Subcutaneous adipose tissue (tissue), 4 donors: ENCODE measurements around the gene BCL7A. TPM values are rescaled to one million over a fixed set of nuclear protein-coding genes. Genes with fewer than 3 reads are reported as not detected.

Source experiments
- total RNA-seq, 4 donors: library from RNA; depleted of rRNA; stranded (reverse); fragments of >200 nt; gene quantifications; one replicate each; pipeline ENCODE4 v1.1.0, GENCODE V29; 2016
- TF ChIP-seq, protein P1 (sequence below): fragments of 450-650 bp; IDR thresholded peaks from one replicate; pipeline ENCODE4 v1.5.1; 2016; ENCODE audit warnings: low read depth, mild to moderate bottlenecking, control low read depth, antibody characterized with exemption, moderate library complexity

The BCL7A gene
- total RNA-seq, 4 donors from 2014 or later: 2.1 to 7.3 (median 3.7) TPM

DNA sequence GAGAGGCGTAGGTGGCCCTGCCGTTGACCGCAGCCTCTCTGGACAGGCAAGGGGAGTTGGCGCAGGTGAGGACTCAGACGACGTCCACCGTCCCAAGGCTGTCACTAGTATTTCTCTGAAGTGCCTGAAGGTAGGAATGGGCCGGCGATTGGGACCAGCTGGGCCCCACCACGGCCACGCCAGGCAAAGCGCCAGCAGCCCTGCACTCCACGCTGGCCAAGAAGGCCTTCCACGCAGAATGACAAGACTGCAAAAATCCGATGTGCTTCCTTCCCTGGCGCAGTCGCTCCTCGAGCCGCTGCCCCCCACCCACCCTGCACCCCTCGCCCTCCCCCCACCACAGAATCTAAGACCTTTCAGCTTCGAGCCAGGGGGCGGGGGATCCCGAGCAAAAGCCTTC, 39.6 kb downstream of the BCL7A start:
- TF ChIP-seq, protein P1, sequence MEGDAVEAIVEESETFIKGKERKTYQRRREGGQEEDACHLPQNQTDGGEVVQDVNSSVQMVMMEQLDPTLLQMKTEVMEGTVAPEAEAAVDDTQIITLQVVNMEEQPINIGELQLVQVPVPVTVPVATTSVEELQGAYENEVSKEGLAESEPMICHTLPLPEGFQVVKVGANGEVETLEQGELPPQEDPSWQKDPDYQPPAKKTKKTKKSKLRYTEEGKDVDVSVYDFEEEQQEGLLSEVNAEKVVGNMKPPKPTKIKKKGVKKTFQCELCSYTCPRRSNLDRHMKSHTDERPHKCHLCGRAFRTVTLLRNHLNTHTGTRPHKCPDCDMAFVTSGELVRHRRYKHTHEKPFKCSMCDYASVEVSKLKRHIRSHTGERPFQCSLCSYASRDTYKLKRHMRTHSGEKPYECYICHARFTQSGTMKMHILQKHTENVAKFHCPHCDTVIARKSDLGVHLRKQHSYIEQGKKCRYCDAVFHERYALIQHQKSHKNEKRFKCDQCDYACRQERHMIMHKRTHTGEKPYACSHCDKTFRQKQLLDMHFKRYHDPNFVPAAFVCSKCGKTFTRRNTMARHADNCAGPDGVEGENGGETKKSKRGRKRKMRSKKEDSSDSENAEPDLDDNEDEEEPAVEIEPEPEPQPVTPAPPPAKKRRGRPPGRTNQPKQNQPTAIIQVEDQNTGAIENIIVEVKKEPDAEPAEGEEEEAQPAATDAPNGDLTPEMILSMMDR: no peak

DNA sequence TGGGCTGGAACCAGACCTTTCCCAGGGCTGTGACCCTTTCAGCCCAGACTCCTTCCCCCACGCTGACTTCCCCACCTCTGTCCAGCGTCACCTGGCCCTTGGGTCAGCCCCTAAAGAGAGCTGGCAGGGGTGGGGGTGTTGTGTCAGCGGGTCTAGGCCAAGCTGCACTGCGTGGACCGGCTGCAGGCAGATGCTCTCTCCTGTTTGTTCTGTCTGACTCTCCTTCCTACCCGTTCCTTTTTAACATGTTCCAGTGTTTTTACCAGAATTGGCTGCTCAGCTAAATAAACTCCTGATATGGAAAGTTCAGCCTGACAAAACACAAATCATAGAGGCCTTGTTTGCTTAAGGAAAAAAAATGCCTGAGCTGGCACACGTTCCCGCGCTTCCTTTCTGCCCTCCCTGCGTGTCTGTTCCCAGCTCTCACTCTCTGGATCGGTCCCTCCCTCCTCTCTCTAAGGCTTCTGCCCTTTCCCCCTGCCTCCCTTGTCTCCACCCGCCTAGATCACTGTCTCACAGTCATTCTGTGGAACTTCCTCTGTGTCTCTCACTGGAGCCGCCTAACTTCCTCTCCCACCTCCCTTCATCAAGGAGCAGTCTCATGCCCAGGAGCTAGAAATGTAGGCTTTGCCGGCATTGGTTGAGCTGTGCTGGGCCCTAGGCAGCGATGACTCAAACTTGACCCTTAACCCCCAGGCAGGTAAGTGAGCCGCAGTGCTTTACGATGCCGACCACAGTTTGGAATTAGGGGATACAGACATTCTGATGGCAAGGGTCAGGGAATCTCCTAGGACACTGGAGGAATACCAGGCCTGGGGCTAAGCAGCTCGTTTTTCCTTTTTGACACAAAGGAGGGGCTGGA, 41.4 kb downstream of the BCL7A start:
- TF ChIP-seq, protein P1: no peak

DNA sequence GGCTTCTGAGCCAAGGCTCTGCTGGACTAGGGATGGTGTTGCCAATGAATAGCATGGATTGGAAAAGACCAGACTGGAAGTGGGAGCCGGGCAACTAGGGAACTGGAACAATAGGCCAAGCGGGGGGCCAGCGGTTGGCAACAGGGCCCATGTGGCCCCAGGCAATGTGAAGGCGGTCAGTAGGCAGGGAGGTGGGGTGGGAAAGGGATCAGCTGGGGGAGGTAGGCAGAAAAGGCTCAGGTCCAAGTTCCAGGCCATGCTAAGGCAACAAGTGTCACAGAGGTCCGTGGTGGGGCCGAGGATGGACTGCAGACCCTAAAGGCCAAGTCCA, 42.0 kb downstream of the BCL7A start:
- TF ChIP-seq, protein P1: no peak

DNA sequence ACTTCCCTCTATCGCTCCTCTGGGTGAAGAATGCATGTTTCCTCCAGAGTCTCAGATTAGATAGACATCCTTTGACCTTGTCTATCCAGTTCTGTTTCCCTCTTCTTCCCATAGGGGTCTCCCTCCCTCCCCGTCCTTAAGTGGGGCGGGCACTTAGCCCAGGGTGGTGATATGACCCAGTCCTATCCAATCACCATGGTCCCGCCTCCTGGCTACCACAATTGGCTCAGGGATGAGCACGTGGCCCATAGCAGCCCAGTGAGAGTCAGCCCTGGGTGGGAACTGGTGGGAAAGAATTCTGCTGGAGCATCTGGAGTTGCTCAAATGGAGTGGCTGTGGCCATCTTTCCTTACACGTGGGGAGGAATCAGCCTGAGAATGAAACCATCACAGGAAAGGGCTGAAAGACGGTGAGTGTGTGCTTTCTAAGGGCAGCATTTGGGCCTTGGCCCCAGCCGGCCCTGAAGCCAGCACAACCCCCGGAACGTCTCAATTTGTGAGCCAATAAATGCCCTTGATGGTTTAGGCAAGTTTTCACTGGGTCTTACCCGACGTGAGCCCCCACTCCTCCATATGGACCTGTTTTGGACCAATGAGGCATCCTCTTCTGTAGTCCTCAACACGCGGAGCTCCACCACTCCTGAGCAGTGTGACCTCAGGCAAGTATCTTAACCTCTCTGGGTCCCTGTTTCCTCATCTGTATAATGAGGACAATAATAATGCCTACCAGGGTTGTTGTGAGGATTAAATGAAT, 42.5 kb downstream of the BCL7A start:
- TF ChIP-seq, protein P1: no peak

DNA sequence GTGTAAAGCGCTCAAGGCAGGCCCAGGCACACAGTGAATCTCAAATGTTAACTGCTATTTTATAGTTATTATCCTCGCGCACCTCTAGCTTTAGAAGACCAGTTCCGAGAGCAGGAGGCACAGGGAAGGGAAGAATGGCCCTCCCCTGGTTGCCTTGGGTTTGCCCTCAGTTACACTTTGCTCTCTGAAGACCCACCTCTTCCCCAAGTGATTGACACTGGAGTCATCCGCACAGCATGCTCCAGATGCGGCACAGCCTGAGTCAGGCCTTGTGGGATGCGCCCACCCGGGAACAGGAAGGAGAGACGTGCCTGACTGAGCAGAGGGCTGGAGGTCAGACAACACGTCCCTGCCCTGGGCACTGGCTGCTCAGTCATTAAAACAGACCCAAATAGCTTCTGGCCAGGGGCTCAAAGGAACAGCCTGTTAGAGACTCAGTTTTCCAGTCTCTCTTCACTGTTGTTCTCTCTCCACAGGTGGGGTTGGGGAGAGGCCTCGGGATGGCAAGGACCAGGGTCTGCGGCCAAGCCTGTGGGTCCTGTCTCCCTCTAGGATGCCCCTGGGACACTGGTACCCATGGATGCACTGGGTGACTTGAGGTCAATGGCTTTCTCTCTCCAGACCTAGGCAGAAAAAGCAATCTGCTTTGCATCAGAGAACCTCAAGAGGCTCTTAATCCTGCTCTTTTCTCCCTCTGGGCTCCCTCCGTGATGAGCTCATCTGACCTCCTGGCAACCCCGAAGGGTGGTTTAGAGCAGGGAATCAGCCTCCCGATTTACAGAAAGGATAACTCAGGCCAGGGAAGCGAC, 43.3 kb downstream of the BCL7A start:
- TF ChIP-seq, protein P1: no peak

DNA sequence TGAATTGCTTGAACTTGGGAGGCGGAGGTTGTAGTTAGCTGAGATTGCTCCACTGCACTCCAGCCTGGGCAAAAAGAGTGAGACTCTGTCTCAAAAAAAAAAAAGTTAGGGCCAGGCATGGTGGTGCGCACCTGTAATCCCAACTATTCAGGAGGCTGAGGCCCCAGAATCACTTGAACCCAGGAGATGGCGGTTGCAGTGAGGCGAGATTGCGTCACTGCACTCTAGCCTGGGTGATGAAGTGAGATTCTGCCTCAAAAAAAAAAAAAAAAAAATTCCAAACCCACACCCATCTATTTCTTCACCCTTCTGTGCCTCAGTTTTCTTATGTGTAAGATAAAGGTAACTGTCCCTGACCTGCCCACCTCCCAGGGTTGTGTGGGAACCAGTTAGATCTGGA, 45.9 kb downstream of the BCL7A start:
- TF ChIP-seq, protein P1: no peak

DNA sequence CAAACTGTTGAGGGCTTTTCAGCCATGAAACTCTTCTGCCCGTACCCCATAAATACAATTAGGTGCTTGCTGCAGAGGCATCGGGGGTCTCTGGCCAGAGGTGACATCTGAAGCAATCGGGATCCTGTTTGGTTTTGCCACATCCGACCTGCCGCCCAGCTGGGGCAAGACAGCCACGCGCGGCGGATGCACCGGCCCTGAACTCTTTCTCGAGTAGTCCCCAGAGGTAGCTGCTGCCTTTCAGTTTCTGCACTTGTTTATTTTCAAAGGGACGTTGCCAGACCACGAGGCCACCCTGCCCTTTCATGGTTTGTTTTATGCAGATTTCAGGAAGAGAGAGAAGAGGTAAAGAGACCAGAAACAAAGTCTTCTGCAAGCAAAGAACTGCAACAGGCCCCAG, 46.3 kb downstream of the BCL7A start:
- TF ChIP-seq, protein P1: no peak
